Activated naive CD4-positive, alpha-beta T cell treated with Interleukin-2 at 50 U/mL for 16 hours (primary cell): ENCODE measurements around the gene ANKRD2.

ENCODE experiments used
- DNase-seq: peaks from one replicate; pipeline ENCODE4 v3.0.0-alpha.2; 2020

Gene ANKRD2

GRCh38 chr10:97598407-97599271 is 26.1 kb downstream of the ANKRD2 start:
- DNase-seq = no peak

GRCh38 chr10:97599272-97599619 is 26.7 kb downstream of the ANKRD2 start:
- DNase-seq = no peak

DNA sequence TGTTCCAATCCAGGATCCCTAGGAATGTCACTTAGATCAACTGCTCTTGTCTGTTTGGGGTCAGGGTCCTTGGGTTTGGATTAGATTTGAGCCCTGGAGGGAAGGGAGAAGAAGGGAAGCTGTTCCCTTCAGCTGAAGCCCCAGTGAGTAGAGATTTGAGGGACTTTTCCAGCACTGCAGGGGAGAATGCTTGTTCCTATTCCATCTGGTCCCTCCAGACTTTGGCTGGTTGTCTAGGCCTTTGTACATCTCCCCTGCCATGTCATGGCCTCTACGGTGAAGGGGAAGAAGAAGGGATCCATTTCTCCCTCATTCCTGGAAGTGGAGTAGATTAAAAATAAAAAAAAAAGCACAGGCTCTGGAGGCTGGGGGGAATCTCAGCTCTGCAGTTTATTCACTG is 28.0 kb downstream of the ANKRD2 start:
- no peak for DNase-seq

DNA sequence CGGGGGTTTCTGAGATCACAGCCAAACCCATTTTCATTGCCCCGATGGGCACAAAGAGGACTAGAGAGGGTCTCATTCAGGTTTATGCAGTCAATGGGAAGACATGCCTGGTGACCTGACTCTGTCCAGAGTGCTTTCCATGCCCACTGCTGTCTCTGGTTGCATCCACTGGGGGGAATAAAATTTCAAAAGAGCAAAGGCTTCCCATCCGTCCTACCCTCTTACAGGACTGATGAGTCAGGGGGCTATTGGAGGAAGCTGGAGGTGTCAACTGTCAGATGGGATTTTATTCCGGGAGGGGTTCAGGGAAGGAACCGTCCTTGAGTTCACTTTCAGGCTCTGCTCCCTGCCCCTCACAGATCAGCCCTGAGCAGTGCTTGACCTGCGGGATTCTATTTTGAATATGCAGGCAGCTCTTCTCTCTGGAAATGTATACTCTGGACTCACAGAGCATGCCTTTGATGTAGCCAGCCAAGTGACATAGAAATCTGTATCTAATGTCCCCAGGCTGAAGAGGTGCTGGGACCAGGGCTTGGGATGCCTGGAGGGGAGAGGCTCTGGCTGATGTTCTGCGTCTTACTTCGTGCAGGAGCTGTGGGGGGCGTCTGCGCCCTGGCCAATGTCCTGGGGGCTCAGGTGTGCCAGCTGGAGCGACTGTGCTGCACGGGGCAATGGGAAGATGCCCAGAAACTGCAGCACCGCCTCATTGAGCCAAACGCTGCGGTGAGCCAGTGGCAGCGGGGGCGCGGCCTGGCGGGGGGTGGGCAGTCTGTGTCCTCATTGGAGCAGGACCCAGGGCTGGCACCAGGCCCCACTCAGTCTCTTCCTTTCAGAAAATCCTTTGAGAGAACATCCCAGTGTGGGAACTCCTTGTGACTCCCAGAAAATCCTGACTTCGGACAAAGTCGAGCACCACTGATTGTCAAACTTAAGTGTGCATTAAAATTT is 29.0 kb downstream of the ANKRD2 start:
- no peak for DNase-seq

DNA sequence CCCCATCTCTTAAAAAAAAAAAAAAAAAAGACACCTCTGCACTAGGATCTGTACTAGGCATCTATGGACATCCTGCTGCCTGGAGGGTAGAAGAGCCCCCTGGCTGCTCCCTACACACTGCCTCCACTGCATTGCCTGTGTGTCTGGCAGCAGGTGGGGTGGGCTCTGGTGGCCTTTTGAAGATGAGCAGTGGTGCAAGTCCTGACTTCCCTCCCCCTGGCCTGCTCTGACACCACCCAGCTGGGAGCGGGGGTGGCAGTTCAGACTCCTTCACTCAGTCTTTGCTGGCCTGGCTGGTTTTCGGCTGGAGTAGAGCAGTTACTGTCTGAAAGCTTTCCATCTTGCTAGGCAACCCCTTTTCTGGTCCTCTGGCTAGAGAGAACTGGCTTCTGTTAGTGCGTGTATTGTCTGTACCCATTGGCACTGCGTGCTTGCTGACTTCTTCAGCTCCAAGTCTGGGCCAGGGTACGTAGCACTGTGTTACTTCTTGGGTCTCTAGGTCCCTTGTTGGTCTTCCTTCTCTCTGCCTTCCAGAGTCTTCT is 34.6 kb downstream of the ANKRD2 start:
- no peak for DNase-seq

GRCh38 chr10:97608991-97609561 is 36.5 kb downstream of the ANKRD2 start:
- DNase-seq = no peak

GRCh38 chr10:97611473-97611872 is 38.9 kb downstream of the ANKRD2 start:
- DNase-seq = no peak

DNA sequence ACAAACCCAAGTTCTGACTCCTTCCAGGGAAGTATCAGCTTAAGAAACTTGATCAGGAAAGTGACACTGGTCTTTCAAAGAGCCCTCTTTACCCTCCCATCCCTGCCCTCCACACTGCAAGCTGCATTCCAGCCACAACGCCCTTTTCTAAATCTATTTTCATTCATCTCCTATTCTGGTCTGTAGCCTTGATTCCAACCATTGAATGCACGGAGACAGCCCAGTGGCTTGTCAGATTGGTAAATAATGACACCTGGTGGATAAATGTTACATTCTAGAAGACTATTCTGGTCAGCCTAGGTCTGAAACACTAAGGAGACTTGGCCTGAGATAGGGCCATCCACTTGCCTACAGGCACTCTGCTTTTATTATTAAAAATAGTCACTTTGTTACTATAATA is 39.8 kb downstream of the ANKRD2 start:
- no peak for DNase-seq

DNA sequence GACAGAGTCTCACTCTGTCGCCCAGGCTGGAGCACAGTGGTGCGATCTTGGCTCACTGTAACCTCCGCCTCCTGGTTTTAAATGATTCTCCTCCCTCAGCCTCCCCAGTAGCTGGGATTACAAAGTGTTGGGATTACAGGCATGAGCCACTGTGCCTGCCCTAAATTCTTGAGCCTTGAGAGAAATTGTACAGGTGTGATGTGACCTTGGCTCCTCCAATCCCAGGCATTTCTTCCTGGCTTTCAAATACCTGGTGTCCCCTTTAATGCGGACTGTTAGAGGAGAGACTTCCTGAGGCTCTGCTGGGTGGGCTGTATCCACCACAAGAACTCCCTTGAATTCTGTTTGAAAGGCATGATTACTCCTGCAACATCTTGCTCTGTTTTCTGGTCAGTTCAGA is 45.7 kb downstream of the ANKRD2 start:
- DNase-seq = no peak

GRCh38 chr10:97618733-97619132 is 46.2 kb downstream of the ANKRD2 start:
- DNase-seq = no peak

DNA sequence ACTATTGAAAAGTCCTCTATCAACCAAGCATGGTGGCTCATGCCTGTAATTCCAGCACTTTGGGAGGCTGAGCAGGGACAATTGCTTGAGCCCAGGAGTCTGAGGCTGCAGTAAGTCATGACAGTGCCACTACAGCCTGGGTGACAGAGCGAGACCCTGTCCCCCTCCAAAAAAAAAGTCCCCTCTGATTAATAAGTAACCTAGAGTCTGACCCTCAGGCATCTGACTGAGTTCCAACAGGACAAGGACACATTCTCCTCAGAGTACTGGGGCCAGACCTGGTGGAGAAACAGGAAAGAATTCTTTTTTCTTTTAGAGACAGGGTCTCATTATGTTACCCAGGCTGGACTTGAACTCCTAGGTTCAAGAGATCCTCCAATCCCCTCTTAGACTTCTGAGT is 50.7 kb downstream of the ANKRD2 start:
- no peak for DNase-seq

GRCh38 chr10:97627731-97628130 is 55.2 kb downstream of the ANKRD2 start:
- DNase-seq = no peak

DNA sequence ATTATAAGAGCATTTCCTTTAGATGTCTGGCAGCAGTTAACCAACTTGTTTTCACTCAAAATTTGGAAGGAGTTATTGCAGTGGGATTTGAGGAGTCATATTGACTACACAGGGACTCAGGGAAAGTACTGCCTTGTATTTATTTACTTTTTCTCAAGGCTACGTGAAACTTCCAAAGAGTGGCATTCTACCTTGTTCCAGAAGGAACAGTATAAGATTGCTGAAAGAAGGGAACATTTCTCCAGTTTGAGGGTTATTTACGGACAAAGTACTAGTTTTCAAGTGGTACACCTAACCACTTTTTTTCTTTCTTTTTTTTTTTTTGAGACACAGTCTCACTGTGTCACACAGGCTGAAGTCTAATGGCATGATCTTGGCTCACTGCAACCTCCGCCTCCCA is 55.6 kb downstream of the ANKRD2 start:
- DNase-seq = no peak

GRCh38 chr10:97629289-97629688 is 56.7 kb downstream of the ANKRD2 start:
- DNase-seq = no peak

DNA sequence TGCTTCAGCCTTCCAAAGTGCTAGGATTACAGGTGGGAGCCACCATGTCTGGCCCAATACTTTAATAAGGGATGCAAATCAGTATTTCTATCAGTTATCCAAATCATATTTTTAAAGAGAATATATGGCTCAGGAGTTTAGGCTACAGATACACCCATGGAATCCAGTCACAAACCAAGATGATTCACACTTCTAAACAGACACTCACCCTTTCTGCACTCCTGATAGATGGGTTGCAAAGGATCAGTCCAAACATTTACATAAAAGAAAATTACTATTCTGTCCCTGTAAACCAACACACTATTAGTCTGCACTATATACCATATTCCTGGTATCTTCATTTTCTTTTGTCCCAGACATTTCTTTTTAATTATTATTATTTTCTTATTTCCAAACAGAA is 58.5 kb downstream of the ANKRD2 start:
- no peak for DNase-seq

DNA sequence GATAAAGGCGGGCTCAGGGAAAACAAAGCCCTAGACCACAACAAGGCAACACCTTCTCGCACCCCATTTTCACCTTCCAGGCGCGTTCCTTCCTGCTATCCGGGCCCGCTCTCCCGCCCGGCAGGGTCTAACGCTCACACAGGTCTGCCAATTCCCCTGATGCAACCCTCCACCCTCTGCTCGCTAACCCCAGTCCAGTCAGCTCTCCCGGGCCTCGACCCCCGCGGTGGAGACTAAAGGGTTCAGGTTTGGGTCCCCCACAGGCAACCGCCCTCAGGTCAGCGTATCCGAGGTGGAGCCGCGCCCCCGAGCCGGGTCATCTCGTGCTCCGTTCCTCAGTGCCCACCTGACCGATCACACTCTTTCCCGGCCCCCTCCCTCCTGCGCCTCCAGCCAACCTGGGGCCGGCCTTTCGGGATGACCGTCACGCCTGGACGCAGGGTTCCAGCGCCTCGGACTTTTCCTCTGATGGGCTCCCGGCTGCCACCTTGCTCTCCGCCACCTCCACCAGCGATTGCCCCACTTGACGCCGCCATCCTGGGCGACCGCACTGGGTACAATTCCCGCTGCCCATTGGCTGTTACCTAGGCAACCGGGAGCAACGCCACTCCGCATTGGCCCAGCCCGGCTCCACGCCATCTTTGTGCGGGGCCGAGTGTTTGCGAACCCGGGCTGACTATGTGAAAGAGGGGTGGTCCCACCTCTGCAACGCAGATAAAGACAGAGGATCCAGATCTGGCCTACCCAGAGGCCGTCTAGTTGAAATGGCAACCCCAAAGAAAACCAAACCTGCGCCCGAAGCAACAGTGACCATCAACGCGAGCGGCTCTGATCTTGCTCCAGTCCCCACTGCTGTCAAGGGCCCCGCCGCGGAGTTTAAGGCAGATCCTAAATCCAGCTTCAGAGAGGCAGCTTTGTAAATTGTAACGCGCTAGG is 60.6 kb downstream of the ANKRD2 start, which contains the start of gene MORN4:
MORN4 (minus strand) TSS at position 552 of the 936 bp plus-strand sequence. CDS start 13,847 bp downstream, outside the sequence.
- DNase-seq = peak; percentile 92
